ENCODE measurements around the gene FAM89A.

- no peak for TF ChIP-seq CTCF (IDR thresholded peaks at IDR 0.05)
- TF ChIP-seq POLR2A (IDR thresholded peaks at IDR 0.05): no peak
Observed at GRCh38 chr1:231000201-231000600, 39.9 kb downstream of the FAM89A start.

All from lower leg skin (tissue), 3 donors.